Fibroblast of the aortic adventitia (primary cell): ENCODE results near the gene DNAH12. TPM values are rescaled to one million over a fixed set of nuclear protein-coding genes. Genes with fewer than 3 reads are reported as not detected.

ENCODE experiments used
- DNase-seq: peaks from one replicate; pipeline ENCODE4 v3.0.0-alpha.2; 2010; ENCODE audit warnings: low read depth
- H3K4me3 ChIP-seq: 2 replicates; pipeline ENCODE4 v1.5.1; 2011; ENCODE audit warnings: low read depth, mild to moderate bottlenecking, control low read depth, low read length, moderate library complexity
- CTCF ChIP-seq: IDR thresholded peaks from 2 replicates; pipeline ENCODE4 v1.5.1; 2011; ENCODE audit warnings: mild to moderate bottlenecking, low read length, control low read depth, inconsistent platforms; ENCODE audit not compliant: insufficient read depth
- total RNA-seq: library from RNA; depleted of rRNA; stranded (reverse); fragments of >200 nt; gene quantifications from 2 replicates; pipeline ENCODE4 v1.2.3, GENCODE V29; 2012; ENCODE audit warnings: low replicate concordance

DNAH12 gene
- total RNA-seq, 1 donor = 0.09 TPM

GRCh38 chr3:57292159-57292896 lies 251.8 kb downstream of the DNAH12 start, which contains the start of gene ASB14:
TSS of gene ASB14 (minus strand) at chr3:57292685. CDS start at chr3:57292033, 652 bp downstream.
- no peak for DNase-seq
- no peak for TF ChIP-seq CTCF
- no peak within 1 kb of the TSS for H3K4me3 ChIP-seq

GRCh38 chr3:57288403-57288802 lies 255.7 kb downstream of the DNAH12 start:
- no peak for DNase-seq
- H3K4me3 ChIP-seq = no peak overlapping the region
- TF ChIP-seq CTCF = no peak

GRCh38 chr3:57287205-57287604 lies 256.9 kb downstream of the DNAH12 start:
- DNase-seq = no peak
- TF ChIP-seq CTCF = no peak
- no peak overlapping the region for H3K4me3 ChIP-seq

- no peak for DNase-seq
- no peak overlapping the region for H3K4me3 ChIP-seq
- no peak for TF ChIP-seq CTCF
Measured at GRCh38 chr3:57283334-57283733, 260.8 kb downstream of the DNAH12 start.

- peak; percentile 32 for DNase-seq
- no peak overlapping the region for H3K4me3 ChIP-seq
- TF ChIP-seq CTCF = no peak
Measured at GRCh38 chr3:57281715-57282114, 262.4 kb downstream of the DNAH12 start.

GRCh38 chr3:57279685-57280084 lies 264.5 kb downstream of the DNAH12 start:
- no peak for TF ChIP-seq CTCF
- no peak for DNase-seq
- no peak overlapping the region for H3K4me3 ChIP-seq

GRCh38 chr3:57278237-57278636 lies 265.9 kb downstream of the DNAH12 start:
- TF ChIP-seq CTCF = no peak
- H3K4me3 ChIP-seq = no peak overlapping the region
- DNase-seq = no peak
